SIG-M5 treated with dmso at 0.1 percent for 504 hours (cell line): ENCODE measurements around the gene NME7.
A peak's percentile ranks its signal among the peaks of the same experiment; 100 is the strongest.
"Not testable (repeated sequence)": the region's sequence is repeated elsewhere in the genome, so short reads cannot be mapped to it uniquely, and the experiment has no call there.

Experiments used
- DNase-seq: peaks from one replicate; lab custom pipeline; 2025; ENCODE audit not compliant: unreplicated experiment; lab: John Stamatoyannopoulos, UW

The NME7 gene

DNA sequence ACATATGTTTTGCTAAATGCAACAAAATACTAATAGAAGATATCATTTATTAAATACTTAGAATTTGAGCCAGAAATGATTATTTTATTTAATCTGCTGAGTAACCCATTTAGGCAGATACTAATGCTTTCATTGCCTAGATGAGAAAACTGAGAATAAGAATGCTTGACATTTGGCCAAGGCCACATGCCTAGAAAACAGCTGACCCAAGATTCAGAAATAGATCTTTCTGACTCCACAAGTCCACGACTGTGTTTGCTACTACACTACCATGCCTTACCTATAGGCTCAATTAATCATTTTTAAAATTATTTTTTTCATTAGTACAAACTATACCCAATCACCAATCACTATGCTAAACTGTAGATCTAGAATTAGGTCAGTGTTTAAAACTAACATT is 131.5 kb downstream of the NME7 start:
- no peak for DNase-seq

DNA sequence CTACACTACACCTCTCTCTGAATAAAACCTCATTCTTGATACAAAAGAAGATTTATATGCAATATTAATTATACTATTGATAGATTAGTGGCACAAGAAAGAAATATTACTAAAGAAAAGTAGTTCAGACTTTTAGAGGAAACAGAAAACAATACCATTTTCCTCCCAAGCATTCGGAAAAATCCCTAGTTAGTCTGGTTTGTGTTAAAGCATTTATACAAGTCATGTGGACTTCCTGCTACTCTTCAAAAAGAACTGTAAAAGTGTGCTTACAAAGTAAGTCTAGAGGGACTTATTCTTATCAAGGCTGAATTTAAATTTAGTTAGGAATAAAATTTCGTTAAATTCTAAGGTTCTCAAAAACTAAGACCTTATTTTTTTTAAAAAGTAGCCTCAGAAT is 132.0 kb downstream of the NME7 start:
- no peak for DNase-seq

- no peak for DNase-seq
These were observed 132.8 kb downstream of the NME7 start for GRCh38 chr1:169234780-169235179.

DNA sequence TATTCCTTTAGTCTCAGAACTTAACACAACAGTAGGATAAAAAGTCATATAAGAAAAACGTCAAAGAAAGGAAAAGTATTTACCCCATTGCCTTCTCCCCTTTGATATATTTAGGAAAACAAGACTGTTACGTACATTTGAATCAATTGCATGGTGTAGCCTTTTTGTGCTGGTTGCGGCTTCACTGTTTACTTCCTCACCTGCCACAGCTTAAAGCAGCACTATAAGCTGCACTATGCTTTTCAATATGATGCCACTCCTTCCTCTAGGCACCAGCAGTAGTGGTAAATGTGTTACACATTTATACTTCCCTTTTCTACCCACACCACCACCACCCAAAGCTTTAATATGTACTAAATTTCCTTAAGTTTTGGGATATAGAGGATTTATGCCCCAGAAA is 150.0 kb downstream of the NME7 start:
- peak; percentile 49 for DNase-seq

DNA sequence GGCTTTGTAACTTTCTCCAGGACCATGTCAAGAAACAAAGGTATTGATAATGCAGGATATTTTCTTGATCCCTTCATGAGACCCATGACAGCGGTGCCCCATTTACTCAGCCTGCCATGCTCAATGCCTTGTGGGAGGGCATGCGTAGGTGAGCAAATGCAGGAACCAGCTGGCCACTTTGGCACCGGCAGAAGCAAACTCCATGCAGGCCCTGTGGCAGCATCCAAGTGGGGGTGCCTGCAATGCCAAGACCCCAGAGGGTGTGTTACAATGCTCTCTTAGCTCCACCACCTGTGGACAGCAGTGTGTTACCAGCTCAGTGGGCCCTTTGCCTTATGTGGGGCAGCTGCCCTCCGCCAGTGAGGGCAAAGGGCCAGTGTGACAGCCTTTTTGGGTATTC is 153.0 kb downstream of the NME7 start:
- DNase-seq = no peak

GRCh38 chr1:169212088-169212487 is 155.5 kb downstream of the NME7 start:
- DNase-seq = no peak

- DNase-seq = no peak
These were observed 159.6 kb downstream of the NME7 start for GRCh38 chr1:169207797-169208520.

DNA sequence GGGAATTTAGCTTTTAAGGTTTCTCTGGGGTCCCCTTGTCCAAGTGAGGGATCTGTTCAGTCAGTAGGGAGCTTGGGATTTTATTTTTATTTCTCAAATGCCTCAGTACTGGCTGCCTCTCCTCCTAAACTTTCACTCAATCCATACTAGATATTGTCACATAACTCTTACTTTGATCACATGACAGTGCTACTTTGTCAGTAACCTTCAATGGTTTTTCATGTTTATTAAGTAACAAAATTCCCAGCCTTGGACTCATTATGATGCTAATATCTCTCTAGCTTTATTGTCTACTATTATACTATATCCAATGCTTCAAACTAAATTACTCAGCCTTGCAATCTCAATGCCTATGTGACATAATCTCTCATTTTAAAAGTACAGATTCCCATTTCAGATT is 163.4 kb downstream of the NME7 start:
- no peak for DNase-seq

- no peak for DNase-seq
These were observed 164.6 kb downstream of the NME7 start for GRCh38 chr1:169202791-169203665.

DNA sequence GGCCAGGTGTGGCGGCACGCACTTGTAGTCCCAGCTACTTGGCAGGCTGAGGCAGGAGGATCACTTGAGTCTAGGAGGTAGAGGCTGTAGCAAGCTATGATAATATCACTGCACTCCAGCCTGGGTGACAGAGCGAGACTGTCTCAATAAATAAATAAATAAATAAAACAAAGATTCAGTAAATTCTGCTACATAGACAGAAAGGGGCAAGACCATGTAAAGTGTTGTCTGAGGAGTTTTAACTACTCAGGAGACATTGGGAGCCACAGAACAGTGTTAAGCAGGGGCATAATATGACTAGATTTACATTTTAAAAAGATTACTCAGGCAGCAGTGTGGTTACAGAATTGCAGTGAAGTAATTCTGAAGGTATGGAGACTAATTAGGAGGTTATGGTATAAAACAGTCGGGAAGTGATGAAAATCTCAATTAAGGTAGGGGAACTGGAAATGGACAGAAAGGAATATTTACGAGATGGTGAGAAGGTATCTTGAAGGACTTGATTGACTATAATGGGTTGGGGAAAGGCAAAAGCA is 166.4 kb downstream of the NME7 start:
- no peak for DNase-seq

DNA sequence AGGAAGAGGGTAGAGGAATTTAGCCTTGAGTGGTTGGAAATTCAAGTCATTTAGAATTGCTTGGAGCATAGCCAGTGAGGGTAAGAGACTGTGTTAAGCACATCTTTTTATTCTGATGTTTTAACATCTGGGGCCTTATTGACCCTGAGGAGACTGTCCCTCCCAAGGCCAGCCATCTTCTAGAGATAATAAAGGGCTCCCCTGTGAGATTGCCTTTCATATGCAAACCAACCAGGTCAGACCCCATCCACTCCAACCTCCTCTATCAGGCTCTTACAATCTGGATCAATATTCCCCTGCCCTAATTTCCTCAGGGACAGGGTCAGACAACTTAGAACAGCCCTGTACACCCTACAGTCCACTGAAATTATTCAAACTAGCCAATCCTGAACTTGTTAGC is 167.3 kb downstream of the NME7 start:
- DNase-seq = no peak

GRCh38 chr1:169196581-169196980 is 171.0 kb downstream of the NME7 start:
- no peak for DNase-seq

DNA sequence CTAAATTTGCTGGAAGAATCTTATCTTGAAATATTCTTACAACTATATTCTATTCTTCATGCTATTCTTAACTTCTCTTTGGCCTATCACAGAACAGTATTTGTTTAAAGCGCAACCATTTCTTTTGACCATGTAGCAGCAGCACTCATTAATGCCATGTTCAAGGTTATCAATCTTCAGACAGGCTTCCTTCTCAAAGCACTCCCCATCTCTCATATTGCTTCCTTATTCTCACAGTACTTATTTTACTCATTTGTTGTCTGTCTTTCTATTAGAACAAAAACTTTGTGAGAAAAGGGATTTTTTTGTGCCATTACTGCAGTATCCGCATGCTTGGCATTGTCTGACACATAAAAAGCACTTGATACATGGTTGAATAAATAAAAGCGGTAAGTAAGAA is 171.4 kb downstream of the NME7 start:
- no peak for DNase-seq

DNA sequence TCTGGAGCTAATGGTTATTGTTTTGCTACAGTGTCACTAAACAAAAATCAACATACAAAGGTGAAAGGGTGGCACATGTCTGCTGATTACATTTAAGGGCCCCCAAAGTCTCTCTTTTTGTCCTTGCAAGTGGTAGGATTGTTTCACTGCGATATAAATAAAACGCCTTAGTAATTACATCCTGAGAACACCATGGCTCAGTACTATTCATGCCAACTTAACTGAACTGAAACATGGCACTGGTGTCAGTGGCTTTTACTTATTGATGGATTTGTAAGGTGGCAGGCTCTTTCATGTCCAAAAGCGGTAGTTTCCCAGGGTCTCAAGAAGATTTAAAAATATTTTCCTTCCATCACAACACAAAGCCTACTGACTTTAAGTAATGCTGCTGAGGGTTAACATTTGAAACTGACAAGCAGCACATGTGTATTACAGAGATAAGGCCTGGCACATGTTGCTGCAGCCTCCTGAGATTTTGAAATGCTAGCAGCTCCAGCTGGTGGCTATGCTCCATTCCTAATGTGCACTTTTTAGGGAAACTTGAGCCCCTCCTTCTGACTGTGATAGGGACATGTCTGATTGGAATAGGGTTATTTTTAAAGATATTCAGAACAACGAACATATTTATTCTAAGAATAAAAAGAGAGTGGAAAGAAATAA is 174.3 kb downstream of the NME7 start:
- no peak for DNase-seq

- no peak for DNase-seq
These were observed 181.5 kb downstream of the NME7 start for GRCh38 chr1:169186106-169186505.

DNA sequence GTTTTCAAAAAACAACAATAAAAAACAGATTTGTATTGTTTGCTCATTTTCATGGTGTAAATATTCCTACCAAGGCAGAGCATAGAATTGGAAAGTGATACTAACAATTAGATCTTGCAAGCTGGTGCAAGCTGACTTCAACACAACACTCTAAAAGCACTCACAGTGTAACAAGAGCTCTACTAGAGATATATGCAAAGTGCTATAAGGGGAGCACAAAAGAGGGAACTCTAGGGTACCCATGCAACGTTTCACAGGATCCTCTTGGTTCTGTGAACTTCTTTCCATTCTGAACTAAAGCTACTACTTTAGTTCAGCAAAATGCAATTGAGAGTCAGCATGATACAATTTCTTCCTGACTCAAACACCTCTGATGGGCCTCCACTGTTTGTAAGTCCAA is 182.8 kb downstream of the NME7 start:
- DNase-seq = no peak

GRCh38 chr1:169180174-169180573 is 187.4 kb downstream of the NME7 start:
- DNase-seq = no peak

DNA sequence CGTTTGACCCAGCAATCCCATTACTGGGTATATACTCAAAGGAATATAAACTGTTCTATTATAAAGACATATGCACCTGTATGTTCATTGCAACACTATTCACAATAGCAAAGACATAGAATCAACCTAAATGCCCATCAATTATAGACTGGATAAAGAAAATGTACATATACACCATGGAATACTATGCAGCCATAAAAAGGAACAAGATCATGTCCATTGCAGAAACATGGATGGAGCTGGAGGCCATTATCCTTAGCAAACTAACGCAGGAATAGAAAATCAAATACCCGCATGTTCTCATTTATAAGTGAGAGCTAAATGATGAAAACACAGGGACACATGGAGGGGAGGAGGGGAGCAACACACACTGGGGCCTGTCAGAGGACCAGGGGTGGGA is 188.2 kb downstream of the NME7 start:
- DNase-seq = not testable (repeated sequence)

GRCh38 chr1:169175461-169175860 is 192.1 kb downstream of the NME7 start:
- DNase-seq = no peak

DNA sequence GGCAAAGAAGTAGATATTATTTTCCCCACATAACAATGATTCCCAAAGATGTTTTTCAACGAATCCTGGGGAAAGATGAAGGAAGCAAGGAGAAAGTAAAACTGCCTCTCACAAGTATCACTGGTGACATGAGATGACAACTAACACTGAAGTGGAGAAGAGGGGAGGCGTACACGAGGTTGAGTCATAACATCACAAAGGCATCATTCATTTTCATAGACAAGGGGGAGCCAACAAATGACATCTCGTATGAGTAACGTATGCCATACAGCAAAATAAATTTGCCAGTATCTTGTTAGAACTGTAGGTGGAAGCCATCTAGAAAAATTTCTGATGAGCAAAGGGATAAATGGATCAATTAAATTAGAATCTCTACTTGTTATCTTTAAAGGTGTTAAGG is 204.5 kb downstream of the NME7 start:
- DNase-seq = no peak

GRCh38 chr1:169161496-169162194 is 206.0 kb downstream of the NME7 start:
- DNase-seq = peak; percentile 16
